Lung (tissue), 12 donors: ENCODE measurements around the gene ADAMTS14. TPM values are rescaled to one million over a fixed set of nuclear protein-coding genes. Genes with fewer than 3 reads are reported as not detected.

Source experiments
- ATAC-seq: fragments of 200-7000 bp; cut with Tn5 transposase; one replicate; pipeline ENCODE4 v1.9.1; 2020; ENCODE audit warnings: moderate number of reproducible peaks; ENCODE audit not compliant: insufficient read depth, low FRiP score
- DNase-seq, 3 donors: peaks; one replicate each; pipeline ENCODE4 v3.0.0-alpha.2; 2013 to 2017
- H3K27ac ChIP-seq, 2 donors: one replicate each; pipeline ENCODE4 v1.5.1; 2013; ENCODE audit warnings: mild to moderate bottlenecking in 2 of 2, moderate library complexity in 2 of 2, control low read depth in 1 of 2, inconsistent platforms in 1 of 2, low read depth in 1 of 2, low read length in 1 of 2
- H3K27me3 ChIP-seq, 3 donors: one replicate each; pipeline ENCODE4 v1.5.1; 2013; ENCODE audit warnings: low read length in 2 of 3; ENCODE audit not compliant: control insufficient read depth in 3 of 3, insufficient read depth in 3 of 3
- H3K36me3 ChIP-seq, 4 donors: one replicate each; pipeline ENCODE4 v1.5.1; 2013; ENCODE audit warnings: low read length in 4 of 4, mild to moderate bottlenecking in 1 of 4, moderate library complexity in 1 of 4; ENCODE audit not compliant: control insufficient read depth in 4 of 4, insufficient read depth in 4 of 4
- H3K4me1 ChIP-seq, 5 donors: one replicate each; pipeline ENCODE4 v1.5.1; 2013; ENCODE audit warnings: low read length in 5 of 5, mild to moderate bottlenecking in 2 of 5, moderate library complexity in 1 of 5; ENCODE audit not compliant: control insufficient read depth in 5 of 5, insufficient read depth in 5 of 5
- H3K4me3 ChIP-seq: one replicate; pipeline ENCODE4 v1.5.1; 2013; ENCODE audit warnings: mild to moderate bottlenecking, control low read depth, moderate library complexity
- H3K9ac ChIP-seq, 2 donors: one replicate each; pipeline ENCODE4 v1.5.1; 2013; ENCODE audit warnings: low read length in 2 of 2, control low read depth in 1 of 2; ENCODE audit not compliant: insufficient read depth in 1 of 2
- H3K9me3 ChIP-seq, 4 donors: one replicate each; pipeline ENCODE4 v1.5.1; 2013; ENCODE audit warnings: low read length in 3 of 4, mild to moderate bottlenecking in 1 of 4, moderate library complexity in 1 of 4; ENCODE audit not compliant: control insufficient read depth in 4 of 4, insufficient read depth in 3 of 4
- WGBS, 2 donors: extraction: QIAGEN DNeasy Blood & Tissue Kit; methylation state at CpG; one replicate each; pipeline ENCODE4 v1.1.7; 2013; 5-methylcytosine and 5-hydroxymethylcytosine counted together
- polyA plus RNA-seq, 2 donors: library from polyadenylated mRNA; stranded (reverse); fragments of 200-250 nt; gene quantifications; one replicate each; pipeline ENCODE4 v1.2.1, GENCODE V29; 2013
- total RNA-seq, 2 donors: library from RNA; depleted of rRNA in 1 of 2; stranded (reverse); fragments of >200 nt in 1 of 2; gene quantifications; one replicate each; pipeline ENCODE4 v1.2.1, GENCODE V29; 2014 to 2021
- TF ChIP-seq, protein P1 (sequence below): IDR thresholded peaks from 2 replicates; pipeline ENCODE4 v1.5.1; 2012; ENCODE audit warnings: mild to moderate bottlenecking; ENCODE audit errors: control extremely low read depth, extremely low read depth
- donor health status: control.
- donor health status: control.
- donor health status: Bipolar disorder and iron deficiency.
- donor health status: healthy.
- donor health status: DM: yes; HTN: yes; CAD: no.

Gene ADAMTS14
- total and polyA plus RNA-seq, 4 donors = 0.47 to 3.9 (median 1.2) TPM

GRCh38 chr10:70761727-70762350 is 89.5 kb downstream of the ADAMTS14 start:
- H3K27me3 ChIP-seq = no peaks in the 10 kb centered on the region
- DNase-seq (no peak), ATAC-seq (no peak)
- TF ChIP-seq, protein P1, sequence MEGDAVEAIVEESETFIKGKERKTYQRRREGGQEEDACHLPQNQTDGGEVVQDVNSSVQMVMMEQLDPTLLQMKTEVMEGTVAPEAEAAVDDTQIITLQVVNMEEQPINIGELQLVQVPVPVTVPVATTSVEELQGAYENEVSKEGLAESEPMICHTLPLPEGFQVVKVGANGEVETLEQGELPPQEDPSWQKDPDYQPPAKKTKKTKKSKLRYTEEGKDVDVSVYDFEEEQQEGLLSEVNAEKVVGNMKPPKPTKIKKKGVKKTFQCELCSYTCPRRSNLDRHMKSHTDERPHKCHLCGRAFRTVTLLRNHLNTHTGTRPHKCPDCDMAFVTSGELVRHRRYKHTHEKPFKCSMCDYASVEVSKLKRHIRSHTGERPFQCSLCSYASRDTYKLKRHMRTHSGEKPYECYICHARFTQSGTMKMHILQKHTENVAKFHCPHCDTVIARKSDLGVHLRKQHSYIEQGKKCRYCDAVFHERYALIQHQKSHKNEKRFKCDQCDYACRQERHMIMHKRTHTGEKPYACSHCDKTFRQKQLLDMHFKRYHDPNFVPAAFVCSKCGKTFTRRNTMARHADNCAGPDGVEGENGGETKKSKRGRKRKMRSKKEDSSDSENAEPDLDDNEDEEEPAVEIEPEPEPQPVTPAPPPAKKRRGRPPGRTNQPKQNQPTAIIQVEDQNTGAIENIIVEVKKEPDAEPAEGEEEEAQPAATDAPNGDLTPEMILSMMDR = no peak
- no peak overlapping the region for H3K27ac ChIP-seq
- peaks cover 0 to 28% (median 6%) of the 10 kb centered on the region in 5 donors for H3K4me1 ChIP-seq
- H3K4me3 ChIP-seq = no peak overlapping the region
- peaks cover 0 to 2% (median 0%) of the 10 kb centered on the region in 4 donors for H3K9me3 ChIP-seq
- H3K36me3 ChIP-seq = no peaks in the 10 kb centered on the region
- WGBS, 2 donors = 74 to 96% methylated on average over 10 of the region's 10 CpGs
- peak overlapping the region in 1 of 2 donors; percentile 26 for H3K9ac ChIP-seq

DNA sequence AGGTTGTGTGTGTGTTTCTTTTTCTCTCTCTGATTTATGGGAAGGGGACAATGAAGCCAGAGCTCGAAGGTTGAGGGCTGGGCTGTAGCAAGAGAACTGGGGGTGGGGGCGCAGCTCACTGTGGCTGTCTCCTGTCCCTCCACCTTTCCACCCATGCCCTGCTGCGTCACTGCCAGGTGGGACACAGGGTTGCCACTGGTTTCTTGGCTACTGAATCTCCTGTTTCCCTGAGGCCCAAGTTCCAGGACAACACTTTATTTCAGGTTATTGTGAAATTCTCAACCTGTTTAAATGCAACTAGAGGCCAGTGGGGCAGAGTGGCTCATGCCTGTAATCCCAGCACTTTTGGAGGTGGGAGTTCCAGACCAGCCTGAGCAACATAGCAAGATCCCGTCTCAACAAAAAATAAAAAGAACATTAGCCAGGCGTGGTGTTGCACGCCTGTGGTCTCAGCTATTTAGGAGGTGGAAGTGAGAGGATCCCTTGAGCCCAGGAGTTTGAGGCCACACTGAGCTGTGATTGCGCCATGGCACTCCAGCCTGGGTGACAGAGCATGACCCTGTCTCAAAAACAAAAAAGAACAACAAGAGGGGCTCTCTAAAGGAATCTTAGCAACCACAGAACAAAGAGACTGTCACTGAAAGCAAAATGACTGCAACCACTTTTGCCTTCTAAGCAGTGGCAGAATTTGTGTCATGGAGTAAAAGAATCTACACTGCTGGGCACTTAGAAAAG is 90.3 kb downstream of the ADAMTS14 start:
- Histone ChIP-seq H3K9me3 (peaks cover 0 to 2% (median 0%) of the 10 kb centered on the region in 4 donors), H3K4me1 (peaks cover 0 to 28% (median 6%) of the 10 kb centered on the region in 5 donors), H3K36me3 (no peaks in the 10 kb centered on the region), H3K9ac (no peak overlapping the region), H3K4me3 (no peak overlapping the region), H3K27me3 (no peaks in the 10 kb centered on the region), H3K27ac (no peak overlapping the region)
- TF ChIP-seq, protein P1 = no peak
- 64 to 77% methylated on average over 7 of the region's 7 CpGs for WGBS, 2 donors
- DNase-seq (no peak), ATAC-seq (no peak)

GRCh38 chr10:70763567-70763966 is 91.3 kb downstream of the ADAMTS14 start:
- no peak for ATAC-seq
- H3K9me3 ChIP-seq = peaks cover 0 to 2% (median 0%) of the 10 kb centered on the region in 4 donors
- WGBS, 2 donors = 70 to 72% methylated on average over 3 of the region's 3 CpGs
- no peak overlapping the region for H3K9ac ChIP-seq
- peaks cover 0 to 28% (median 6%) of the 10 kb centered on the region in 5 donors for H3K4me1 ChIP-seq
- DNase-seq = no peak
- no peaks in the 10 kb centered on the region for H3K36me3 ChIP-seq
- TF ChIP-seq, protein P1 = no peak
- no peaks in the 10 kb centered on the region for H3K27me3 ChIP-seq
- H3K4me3 ChIP-seq = no peak overlapping the region
- H3K27ac ChIP-seq = no peak overlapping the region
